ENCODE measurements around the gene DPYD. TPM values are rescaled to one million over a fixed set of nuclear protein-coding genes. Genes with fewer than 3 reads are reported as not detected.

The DPYD gene
- total and polyA plus RNA-seq, 11 donors: 2.6 to 38.4 (median 7.8) TPM

DNA sequence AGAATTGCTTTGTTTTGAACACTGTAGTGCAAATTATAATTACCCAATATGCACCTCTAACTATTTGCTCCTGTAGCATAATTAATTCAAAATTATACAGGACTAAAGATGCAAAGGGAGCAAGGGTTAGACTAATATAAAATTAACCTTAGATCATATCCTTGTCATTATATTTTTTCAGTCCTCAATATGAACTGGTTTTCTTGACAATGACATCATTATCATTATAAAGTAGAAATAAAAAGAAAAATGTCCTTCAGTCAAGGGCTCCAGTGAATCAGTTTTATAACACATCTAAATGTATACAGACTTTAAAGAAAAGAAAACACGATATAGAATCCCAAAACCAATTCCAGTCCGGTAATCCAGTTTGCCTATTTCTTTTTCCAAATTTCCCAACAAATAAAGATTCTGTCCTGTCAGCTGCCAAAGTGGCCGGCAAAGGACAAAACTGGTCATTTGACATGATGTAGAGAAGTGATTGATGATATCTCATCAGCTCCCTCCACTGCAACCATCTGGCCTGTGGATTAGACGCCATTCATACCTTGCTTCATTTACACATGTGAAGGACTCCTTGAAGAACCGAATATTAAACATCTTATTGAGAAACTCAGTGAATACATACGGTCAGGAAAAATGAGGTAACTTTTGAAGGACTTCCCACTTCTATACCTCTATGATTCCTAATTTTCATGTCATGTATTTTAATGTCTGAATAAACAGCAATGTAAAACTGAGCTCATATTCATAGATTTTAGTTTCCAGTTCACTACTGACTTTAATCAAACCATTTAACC is 15.5 kb downstream of the DPYD start:
- no peaks in the 10 kb centered on the region for H3K27me3 ChIP-seq
- TF ChIP-seq POLR2A (IDR thresholded peaks at IDR 0.05): no peak
- TF ChIP-seq, protein P1, sequence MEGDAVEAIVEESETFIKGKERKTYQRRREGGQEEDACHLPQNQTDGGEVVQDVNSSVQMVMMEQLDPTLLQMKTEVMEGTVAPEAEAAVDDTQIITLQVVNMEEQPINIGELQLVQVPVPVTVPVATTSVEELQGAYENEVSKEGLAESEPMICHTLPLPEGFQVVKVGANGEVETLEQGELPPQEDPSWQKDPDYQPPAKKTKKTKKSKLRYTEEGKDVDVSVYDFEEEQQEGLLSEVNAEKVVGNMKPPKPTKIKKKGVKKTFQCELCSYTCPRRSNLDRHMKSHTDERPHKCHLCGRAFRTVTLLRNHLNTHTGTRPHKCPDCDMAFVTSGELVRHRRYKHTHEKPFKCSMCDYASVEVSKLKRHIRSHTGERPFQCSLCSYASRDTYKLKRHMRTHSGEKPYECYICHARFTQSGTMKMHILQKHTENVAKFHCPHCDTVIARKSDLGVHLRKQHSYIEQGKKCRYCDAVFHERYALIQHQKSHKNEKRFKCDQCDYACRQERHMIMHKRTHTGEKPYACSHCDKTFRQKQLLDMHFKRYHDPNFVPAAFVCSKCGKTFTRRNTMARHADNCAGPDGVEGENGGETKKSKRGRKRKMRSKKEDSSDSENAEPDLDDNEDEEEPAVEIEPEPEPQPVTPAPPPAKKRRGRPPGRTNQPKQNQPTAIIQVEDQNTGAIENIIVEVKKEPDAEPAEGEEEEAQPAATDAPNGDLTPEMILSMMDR (IDR thresholded peaks at IDR 0.05): no peak
- ATAC-seq (no peak), DNase-seq (no peak)
- no peaks in the 10 kb centered on the region for H3K36me3 ChIP-seq
- no peak overlapping the region for H3K4me3 ChIP-seq
- H3K27ac ChIP-seq: peak overlapping the region in 1 of 12 donors; percentile 86
- no peaks in the 10 kb centered on the region for H3K9me3 ChIP-seq
- peaks cover 0 to 98% (median 20%) of the 10 kb centered on the region in 12 donors for H3K4me1 ChIP-seq
- intact Hi-C loops (cut with DNase I): no loop called here
- WGBS, 4 donors: 88 to 91% (median 90%) methylated on average over 6 of the region's 6 CpGs

- DNase-seq: no peak
- Histone ChIP-seq H3K27ac (peak overlapping the region in 2 of 12 donors; percentile 21 to 86), H3K27me3 (no peaks in the 10 kb centered on the region), H3K4me3 (peak overlapping the region in 1 of 12 donors; percentile 20), H3K36me3 (no peaks in the 10 kb centered on the region), H3K4me1 (peaks cover 0 to 93% (median 20%) of the 10 kb centered on the region in 12 donors), H3K9me3 (no peaks in the 10 kb centered on the region)
- TF ChIP-seq, protein P1 (IDR thresholded peaks at IDR 0.05): no peak
- no peak for TF ChIP-seq POLR2A (IDR thresholded peaks at IDR 0.05)
- peak in 2 of 4 donors; percentile 21 to 27 for ATAC-seq
- intact Hi-C loops (cut with DNase I): no loop called here
Measured at GRCh38 chr1:97904534-97904933, 16.3 kb downstream of the DPYD start.

- Histone ChIP-seq H3K27me3 (no peaks in the 10 kb centered on the region), H3K9me3 (peaks cover 0 to 3% (median 0%) of the 10 kb centered on the region in 12 donors), H3K4me1 (peaks cover 0 to 86% (median 20%) of the 10 kb centered on the region in 12 donors), H3K36me3 (no peaks in the 10 kb centered on the region), H3K4me3 (peak overlapping the region in 1 of 12 donors; percentile 20), H3K27ac (peak overlapping the region in 1 of 12 donors; percentile 86)
- intact Hi-C loops (cut with DNase I): no loop called here
- TF ChIP-seq, protein P1 (IDR thresholded peaks at IDR 0.05): no peak
- TF ChIP-seq POLR2A (IDR thresholded peaks at IDR 0.05): no peak
- DNase-seq (no peak), ATAC-seq (no peak)
- 41 to 65% (median 41%) methylated on average over 1 of the region's 1 CpG for WGBS, 4 donors
Measured at GRCh38 chr1:97903626-97904025, 17.2 kb downstream of the DPYD start.

DNA sequence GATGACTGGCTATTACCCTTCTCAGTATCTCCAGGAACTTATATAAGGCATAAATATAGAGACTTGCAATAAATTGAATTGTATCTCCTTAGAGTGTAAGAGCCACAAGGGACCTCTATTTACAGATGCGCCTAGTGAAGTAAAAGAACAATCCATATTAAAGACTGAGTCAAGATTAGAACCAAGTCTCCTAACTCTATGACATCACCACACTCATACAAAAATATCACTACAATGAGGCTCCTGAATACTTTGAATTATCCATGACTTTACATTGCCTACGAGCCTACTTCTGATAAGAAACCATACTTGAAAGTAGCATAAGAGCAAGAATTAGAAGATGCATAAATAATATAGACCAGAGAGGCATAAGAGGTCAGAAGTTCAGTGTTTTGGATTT is 18.8 kb downstream of the DPYD start:
- Histone ChIP-seq H3K4me1 (peaks cover 0 to 71% (median 20%) of the 10 kb centered on the region in 12 donors), H3K27me3 (no peaks in the 10 kb centered on the region), H3K4me3 (no peak overlapping the region), H3K9me3 (peaks cover 0 to 18% (median 0%) of the 10 kb centered on the region in 12 donors), H3K27ac (peak overlapping the region in 1 of 12 donors; percentile 86), H3K36me3 (no peaks in the 10 kb centered on the region)
- DNase-seq (no peak), ATAC-seq (no peak)
- TF ChIP-seq, protein P1 (IDR thresholded peaks at IDR 0.05): no peak
- TF ChIP-seq POLR2A (IDR thresholded peaks at IDR 0.05): no peak
- 65 to 88% (median 70%) methylated on average over 2 of the region's 2 CpGs for WGBS, 4 donors
- intact Hi-C loops (cut with DNase I): no loop called here
